DMS 273 (cell line): Measurements from ENCODE around the gene TGFB3.
A peak's percentile ranks its signal among the peaks of the same experiment; 100 is the strongest.
"Not testable (repeated sequence)": the region's sequence is repeated elsewhere in the genome, so short reads cannot be mapped to it uniquely, and the experiment has no call there.

Source experiments
- DNase-seq: peaks from one replicate; lab custom pipeline; 2025; ENCODE audit not compliant: unreplicated experiment; lab: John Stamatoyannopoulos, UW

The TGFB3 gene

GRCh38 chr14:75981426-75982265, at the start of gene TGFB3:
TSS of gene TGFB3 (minus strand) at chr14:75981995. CDS start at chr14:75980893, 1,102 bp downstream.
- peak; percentile 92 for DNase-seq

- no peak for DNase-seq
Observed at GRCh38 chr14:76024211-76024907, 42.6 kb upstream of the TGFB3 start.

DNA sequence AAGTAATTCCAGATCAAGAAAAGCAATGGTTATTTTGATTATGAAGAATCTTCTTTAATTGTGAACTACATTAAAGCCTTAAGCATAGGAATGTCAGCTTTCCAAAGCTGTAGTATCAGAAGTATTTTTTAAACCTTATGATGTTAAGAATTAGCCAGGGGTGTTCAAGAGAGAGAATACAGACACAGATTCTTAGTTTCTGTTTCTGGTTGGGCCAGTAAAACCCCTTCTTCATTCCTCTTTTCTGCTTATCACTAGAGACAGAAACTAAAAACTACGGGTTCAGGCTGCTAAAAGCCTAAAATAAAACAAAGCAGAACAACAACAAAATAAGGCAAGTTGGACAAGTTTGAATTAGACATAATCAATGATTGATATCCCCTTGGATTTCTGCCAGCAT, 42.0 kb upstream of the TGFB3 start:
- no peak for DNase-seq

DNA sequence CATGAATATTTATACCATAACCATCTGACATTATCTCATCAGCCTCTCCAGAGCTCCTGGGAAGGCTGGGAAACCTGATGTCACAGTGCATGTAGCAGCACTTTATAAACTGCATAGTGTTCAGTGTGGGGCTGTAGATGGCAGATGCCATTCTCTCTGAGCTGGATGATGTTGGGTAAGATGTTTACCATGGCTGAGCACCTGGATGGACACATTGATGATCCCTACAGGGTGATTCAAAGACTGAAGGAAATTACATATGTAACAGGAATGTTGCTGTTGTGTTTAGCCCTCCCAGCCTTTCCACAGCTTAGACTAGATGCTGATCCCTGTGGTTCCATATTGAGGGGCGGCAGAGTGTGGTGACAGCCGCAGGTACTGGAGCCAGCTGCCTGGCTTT, 41.2 kb upstream of the TGFB3 start:
- peak; percentile 37 for DNase-seq

DNA sequence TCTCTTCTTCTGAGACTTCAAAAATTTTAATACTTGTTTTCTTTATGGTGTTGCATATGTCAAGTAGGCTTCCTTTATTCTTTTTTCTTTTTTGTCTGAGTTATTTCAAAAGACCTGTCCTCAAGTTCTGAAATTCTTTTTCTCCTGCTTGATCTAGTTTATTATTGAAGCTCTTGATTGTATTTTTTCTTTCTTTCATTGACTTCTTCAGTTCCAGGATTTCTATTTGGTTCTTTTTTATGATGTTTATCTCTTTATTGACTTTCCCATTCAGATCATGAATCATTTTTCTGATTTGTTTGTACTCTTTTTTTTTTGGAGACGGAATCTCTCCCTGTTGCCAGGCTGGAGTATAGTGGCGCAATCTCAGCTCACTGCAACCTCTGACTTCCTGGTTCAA, 37.9 kb upstream of the TGFB3 start:
- no peak for DNase-seq

GRCh38 chr14:76015668-76016067, 33.9 kb upstream of the TGFB3 start:
- DNase-seq: no peak

GRCh38 chr14:76015191-76015590, 33.4 kb upstream of the TGFB3 start:
- no peak for DNase-seq

DNA sequence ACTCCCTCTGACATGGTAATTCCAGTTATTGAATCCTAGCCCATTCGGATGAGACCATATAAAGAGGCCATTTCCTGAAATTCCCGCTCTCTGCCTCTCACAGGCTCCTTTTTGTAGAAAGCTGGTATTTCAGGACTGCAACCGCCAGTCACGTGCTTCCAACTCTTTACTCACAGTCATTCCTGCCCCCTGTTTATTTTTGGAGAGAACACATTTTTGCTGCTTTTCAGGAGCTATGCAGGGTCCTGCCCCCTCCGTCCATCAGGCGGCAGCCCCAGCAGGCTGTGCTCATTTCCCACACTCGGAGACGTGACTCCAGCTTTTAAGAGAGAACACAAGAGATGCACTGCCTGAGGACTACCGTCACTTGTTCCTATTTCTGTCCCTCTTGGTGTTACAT, 30.6 kb upstream of the TGFB3 start:
- DNase-seq: no peak

- DNase-seq: no peak
Observed at GRCh38 chr14:76011930-76012329, 30.1 kb upstream of the TGFB3 start.

DNA sequence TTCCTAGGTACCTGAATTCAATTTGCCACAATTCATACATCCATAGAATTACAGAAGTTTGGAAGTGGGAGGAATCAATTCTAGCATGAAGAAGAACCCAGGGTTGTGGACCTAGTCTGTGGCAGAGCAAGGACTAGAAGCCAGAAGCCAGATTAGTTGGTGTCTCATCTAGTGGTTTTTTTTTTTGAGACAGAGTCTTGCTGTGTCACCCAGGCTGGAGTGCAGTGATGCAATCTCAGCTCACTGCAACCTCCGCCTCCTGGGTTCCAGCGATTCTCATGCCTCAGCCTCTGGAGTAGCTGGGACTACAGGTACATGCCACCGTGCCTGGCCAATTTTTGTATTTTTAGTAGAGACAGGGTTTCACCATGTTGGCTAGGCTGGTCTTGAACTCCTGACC, 27.8 kb upstream of the TGFB3 start:
- not testable (repeated sequence) for DNase-seq

DNA sequence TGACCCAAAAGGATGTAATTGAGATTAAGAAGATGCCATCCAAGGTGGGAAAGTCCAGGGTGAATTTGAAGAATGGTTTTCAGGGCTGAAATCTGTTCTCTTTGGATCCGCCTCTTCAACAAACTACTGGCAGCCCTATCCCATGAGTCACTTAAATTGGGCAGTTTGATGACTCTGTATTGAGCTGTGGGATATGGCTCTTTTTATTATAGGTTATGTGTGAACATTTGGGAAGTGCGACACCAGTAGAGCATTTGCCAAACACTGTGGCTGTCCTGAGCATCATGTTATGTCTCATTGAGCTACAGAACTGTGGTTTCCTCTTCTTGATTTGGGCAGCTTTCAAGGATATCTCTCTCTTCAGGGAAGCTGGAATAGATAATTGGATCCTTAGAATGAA, 26.1 kb upstream of the TGFB3 start:
- DNase-seq: no peak

DNA sequence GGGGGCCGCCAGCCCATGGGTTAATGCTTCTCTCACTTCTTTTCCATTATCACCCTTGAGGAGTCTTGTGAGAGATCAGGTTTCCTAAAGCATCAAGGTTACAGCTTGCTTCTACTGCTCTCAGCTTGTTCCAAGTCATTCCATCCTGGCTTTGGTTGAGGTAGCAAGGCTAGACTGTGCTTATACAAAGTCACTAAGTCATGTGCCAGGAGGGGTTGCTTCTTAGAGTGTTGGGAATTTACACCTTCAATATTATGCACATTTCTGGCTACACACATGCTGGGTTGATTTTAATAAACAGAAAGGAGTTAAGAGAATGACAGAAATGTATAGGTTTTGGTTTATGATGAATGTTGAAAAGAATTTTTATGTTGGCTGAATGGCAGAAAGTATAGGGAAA, 25.6 kb upstream of the TGFB3 start:
- DNase-seq: no peak

- no peak for DNase-seq
Observed at GRCh38 chr14:76006253-76006652, 24.5 kb upstream of the TGFB3 start.

DNA sequence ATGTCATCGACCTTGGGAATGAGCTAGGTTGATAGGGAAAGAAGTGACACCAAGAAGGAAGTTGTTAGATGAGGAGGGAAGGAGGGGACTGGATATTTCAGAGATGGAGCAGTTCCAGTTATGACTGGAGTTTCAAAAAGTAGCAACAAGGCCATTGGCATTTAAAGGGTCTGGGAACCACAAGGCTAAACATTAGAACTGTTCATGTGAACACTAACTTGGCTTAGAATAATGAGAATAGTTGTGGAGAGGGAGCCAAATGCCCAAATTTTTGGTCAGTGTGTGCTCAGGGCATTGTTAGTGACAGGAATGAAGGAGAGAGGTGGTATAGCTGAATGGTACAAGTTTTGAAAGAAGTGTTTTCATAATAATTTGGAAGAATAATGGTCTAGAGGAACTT, 20.6 kb upstream of the TGFB3 start:
- no peak for DNase-seq

DNA sequence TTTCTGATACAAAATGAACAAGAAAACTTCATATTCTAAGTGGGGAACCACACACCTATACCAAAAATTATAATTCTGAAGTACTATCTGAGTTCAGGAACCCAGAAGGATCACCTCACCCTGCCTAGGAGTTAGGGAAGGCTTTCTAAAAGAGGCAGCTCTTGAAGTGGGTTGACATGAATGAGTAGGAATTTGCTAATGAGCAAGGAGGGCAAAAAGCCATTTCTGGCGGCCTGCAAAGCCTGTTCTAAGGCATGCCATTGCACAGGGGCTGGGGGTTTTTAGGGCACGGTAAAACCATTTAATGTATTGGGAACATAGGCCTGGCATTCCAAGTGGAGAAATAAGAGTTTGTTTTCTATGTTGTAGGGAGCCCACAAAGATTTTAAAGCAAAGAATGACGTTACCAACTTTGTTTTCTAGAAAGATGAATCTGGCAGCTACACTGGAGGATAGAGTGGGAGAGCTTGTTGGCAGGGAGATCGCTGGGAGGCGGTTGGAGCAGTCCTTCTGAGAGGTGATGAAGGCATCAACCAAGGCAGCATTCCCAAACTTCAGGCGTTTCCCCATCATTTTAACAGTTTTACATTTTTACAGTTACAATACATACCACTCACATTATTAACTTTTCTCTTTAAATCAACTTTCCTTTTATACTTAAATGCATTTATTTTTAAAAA, 17.9 kb upstream of the TGFB3 start:
- DNase-seq: no peak

DNA sequence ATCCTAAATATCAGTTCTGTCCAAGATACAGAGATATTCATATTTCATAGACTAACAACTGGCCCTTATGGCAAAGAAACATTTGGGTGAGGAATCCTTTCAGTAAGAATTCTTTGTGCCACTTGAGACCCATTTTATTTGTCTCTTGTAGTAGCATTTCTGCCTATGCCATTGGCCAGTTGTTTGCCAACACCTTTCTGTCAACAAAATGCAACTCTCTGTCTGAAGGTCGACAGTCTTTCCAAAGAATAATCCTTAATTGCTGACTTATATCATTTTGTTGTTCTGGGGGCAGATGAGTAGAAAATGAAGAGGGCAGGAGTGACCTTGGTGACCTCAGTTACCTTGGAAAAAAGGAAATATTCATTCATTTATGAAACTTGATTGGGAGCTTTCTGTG, 14.7 kb upstream of the TGFB3 start:
- no peak for DNase-seq

- DNase-seq: no peak
Observed at GRCh38 chr14:75995372-75996041, 13.7 kb upstream of the TGFB3 start.

GRCh38 chr14:75993567-75994041, 11.8 kb upstream of the TGFB3 start:
- DNase-seq: no peak

GRCh38 chr14:75991753-75992152, 10.0 kb upstream of the TGFB3 start:
- DNase-seq: no peak

- DNase-seq: no peak
Observed at GRCh38 chr14:75990297-75990696, 8.5 kb upstream of the TGFB3 start.

GRCh38 chr14:75989134-75989533, 7.3 kb upstream of the TGFB3 start:
- no peak for DNase-seq
